Esophagus squamous epithelium (tissue), 4 donors: ENCODE results near the gene CRHBP.

Source experiments
- CTCF ChIP-seq, 6 experiments: fragments of 450-650 bp in 4 of 6; fragments of 200-600 bp in 2 of 6; sonication (generic) in 2 of 6; IDR thresholded peaks; one replicate each; pipeline ENCODE4 v1.5.1; 2016 to 2019; ENCODE audit warnings: antibody characterized with exemption in 6 of 6, mild to moderate bottlenecking in 4 of 6, moderate library complexity in 4 of 6
- POLR2A ChIP-seq, 4 donors: fragments of 450-650 bp; IDR thresholded peaks; one replicate each; pipeline ENCODE4 v1.6.1; 2017; ENCODE audit warnings: antibody characterized with exemption in 4 of 4, mild to moderate bottlenecking in 4 of 4, moderate library complexity in 3 of 4

DNA sequence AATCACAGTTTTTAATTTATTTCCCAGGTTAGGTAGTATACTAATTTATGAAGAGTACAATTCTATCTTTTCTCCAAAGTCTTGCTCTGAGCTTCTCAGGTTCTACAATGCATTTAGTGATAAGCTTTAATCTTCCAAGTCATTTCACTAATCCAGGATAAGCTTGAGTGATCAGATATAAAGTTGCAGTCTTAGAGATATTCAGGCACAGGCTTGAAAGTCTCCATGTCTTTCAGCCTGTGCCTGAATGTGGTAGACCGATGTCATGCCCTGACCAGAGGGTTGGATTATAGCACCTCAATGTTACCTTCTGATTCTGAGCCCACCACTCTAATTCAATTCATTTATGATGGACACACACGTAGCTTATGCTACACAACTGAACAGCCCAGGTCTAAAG is 3.2 kb downstream of the CRHBP start:
- TF ChIP-seq CTCF (IDR thresholded peaks at IDR 0.05) (no peak), POLR2A (IDR thresholded peaks at IDR 0.05) (no peak)
